Measurements from ENCODE around the gene ADTRP.

Gene ADTRP

GRCh38 chr6:11783524-11784064 is 5.0 kb upstream of the ADTRP start:
- TF ChIP-seq, protein P1, sequence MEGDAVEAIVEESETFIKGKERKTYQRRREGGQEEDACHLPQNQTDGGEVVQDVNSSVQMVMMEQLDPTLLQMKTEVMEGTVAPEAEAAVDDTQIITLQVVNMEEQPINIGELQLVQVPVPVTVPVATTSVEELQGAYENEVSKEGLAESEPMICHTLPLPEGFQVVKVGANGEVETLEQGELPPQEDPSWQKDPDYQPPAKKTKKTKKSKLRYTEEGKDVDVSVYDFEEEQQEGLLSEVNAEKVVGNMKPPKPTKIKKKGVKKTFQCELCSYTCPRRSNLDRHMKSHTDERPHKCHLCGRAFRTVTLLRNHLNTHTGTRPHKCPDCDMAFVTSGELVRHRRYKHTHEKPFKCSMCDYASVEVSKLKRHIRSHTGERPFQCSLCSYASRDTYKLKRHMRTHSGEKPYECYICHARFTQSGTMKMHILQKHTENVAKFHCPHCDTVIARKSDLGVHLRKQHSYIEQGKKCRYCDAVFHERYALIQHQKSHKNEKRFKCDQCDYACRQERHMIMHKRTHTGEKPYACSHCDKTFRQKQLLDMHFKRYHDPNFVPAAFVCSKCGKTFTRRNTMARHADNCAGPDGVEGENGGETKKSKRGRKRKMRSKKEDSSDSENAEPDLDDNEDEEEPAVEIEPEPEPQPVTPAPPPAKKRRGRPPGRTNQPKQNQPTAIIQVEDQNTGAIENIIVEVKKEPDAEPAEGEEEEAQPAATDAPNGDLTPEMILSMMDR (conservative IDR thresholded peaks at IDR 0.05), result no peak

DNA sequence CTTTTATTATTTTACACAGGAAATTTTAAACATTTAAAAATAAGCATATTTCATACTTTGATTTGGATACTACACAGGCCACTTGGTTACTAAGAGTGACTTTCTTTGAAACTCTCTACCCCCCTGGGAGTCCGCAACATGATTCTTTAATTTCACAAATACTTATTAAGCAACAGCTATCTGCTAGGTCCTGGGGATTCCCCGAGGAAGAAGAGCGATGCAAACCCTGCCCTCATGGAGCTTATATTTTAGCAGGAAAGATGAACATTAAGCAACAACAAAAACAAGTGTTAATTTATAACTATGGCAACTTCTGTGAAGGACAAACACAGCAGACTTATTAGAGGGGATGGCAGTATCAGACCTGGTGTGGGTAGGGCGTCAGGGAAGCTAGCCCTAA is 3.9 kb upstream of the ADTRP start:
- H3K27ac ChIP-seq, result no peak overlapping the region
- TF ChIP-seq, protein P1 (conservative IDR thresholded peaks at IDR 0.05), result no peak
- no peak for TF ChIP-seq ZFX (IDR thresholded peaks at IDR 0.05)

More at GRCh38 chr6:11783524-11784064, 5.0 kb upstream of the ADTRP start:
- no peak overlapping the region for H3K27ac ChIP-seq

- TF ChIP-seq, protein P1 (conservative IDR thresholded peaks at IDR 0.05), result no peak
- no peak for TF ChIP-seq ZFX (IDR thresholded peaks at IDR 0.05)
- H3K27ac ChIP-seq, result no peak overlapping the region
Measured at GRCh38 chr6:11780097-11780428, 1.5 kb upstream of the ADTRP start.

- no peak overlapping the region; the same call in 1 of the 2 replicates for H3K27ac ChIP-seq
- TF ChIP-seq ZFX (IDR thresholded peaks at IDR 0.05), result no peak
- TF ChIP-seq, protein P1 (conservative IDR thresholded peaks at IDR 0.05), result no peak
Measured at GRCh38 chr6:11779329-11780096, 910 bp upstream of the ADTRP start.

DNA sequence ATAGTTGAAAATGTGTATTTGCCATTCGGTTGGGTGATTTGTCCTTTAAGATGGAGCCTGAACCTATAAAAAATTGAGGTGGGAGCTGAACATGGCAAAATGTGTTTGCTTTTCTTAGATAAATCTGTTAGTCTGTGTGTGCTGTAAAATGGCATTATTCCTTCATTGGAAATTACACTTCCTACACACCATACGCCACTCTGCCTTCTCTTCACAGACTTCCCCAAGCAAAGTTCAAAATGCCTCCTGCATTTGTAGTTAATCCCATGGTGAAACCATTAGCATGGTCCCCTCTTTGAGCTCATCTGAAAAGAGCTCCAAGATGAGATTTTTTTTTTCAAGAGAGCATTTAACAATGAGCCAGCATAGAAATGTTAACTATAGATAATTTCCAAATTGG is 567 bp downstream of the ADTRP start:
- TF ChIP-seq, protein P1 (conservative IDR thresholded peaks at IDR 0.05), result no peak
- no peak for TF ChIP-seq ZFX (IDR thresholded peaks at IDR 0.05)
- no peak overlapping the region for H3K27ac ChIP-seq

- no peak overlapping the region for H3K27ac ChIP-seq
- TF ChIP-seq, protein P1 (conservative IDR thresholded peaks at IDR 0.05), result no peak
- no peak for TF ChIP-seq ZFX (IDR thresholded peaks at IDR 0.05)
Measured at GRCh38 chr6:11775791-11776409, 2.7 kb downstream of the ADTRP start.

DNA sequence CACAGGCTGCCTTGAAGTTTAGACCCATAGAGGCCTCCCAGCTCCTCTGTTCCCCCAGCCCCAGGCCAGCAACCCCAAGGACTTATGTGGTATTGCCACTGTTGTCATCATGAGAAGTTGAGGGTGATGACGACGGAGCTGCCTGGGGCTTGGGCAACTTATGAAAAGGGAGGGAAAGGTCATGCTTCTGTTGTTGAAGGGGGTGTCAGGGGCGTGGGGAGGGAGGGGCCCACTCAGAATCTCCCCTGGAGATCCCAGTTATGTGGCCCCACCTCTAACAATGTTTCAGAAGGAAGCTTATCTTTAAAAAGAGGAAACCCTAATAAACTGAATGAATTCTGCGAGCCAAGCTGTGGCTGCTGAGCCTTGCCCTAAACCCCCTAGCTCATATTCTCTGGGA is 4.2 kb downstream of the ADTRP start:
- no peak overlapping the region for H3K27ac ChIP-seq
- TF ChIP-seq, protein P1 (conservative IDR thresholded peaks at IDR 0.05), result no peak
- TF ChIP-seq ZFX (IDR thresholded peaks at IDR 0.05), result no peak
